Lower lobe of right lung (tissue), 2 donors: Measurements from ENCODE around the gene FAM107B. TPM values are rescaled to one million over a fixed set of nuclear protein-coding genes. Genes with fewer than 3 reads are reported as not detected.

Source experiments
- ATAC-seq, 2 donors: fragments of 200-7000 bp; cut with Tn5 transposase; one replicate each; pipeline ENCODE4 v1.9.1; 2020 to 2022; ENCODE audit warnings: mild to moderate bottlenecking in 2 of 2, moderate library complexity in 2 of 2
- DNase-seq: peaks from one replicate; pipeline ENCODE4 v3.0.0-alpha.2; 2020
- H3K27ac ChIP-seq: fragments of 200-600 bp; one replicate; pipeline ENCODE4 v1.8.0; 2022
- H3K27me3 ChIP-seq: fragments of 200-600 bp; one replicate; pipeline ENCODE4 v1.8.0; 2022; ENCODE audit warnings: low read depth
- H3K36me3 ChIP-seq: fragments of 200-600 bp; one replicate; pipeline ENCODE4 v1.8.0; 2022; ENCODE audit warnings: mild to moderate bottlenecking
- H3K4me1 ChIP-seq: fragments of 200-600 bp; one replicate; pipeline ENCODE4 v1.8.0; 2022
- H3K4me3 ChIP-seq: fragments of 200-600 bp; one replicate; pipeline ENCODE4 v1.8.0; 2022; ENCODE audit warnings: mild to moderate bottlenecking
- H3K9me3 ChIP-seq: fragments of 200-600 bp; one replicate; pipeline ENCODE4 v1.8.0; 2022
- CTCF ChIP-seq: fragments of 200-600 bp; IDR thresholded peaks from one replicate; pipeline ENCODE4 v1.8.0; 2022; ENCODE audit warnings: antibody characterized with exemption, mild to moderate bottlenecking
- intact Hi-C: fragments of 100-400 bp; cut with DNase I; formaldehyde crosslinking; loops from one replicate; pipeline ENCODE4 v1.11.0; 2022
- long read RNA-seq: library from polyadenylated mRNA; unstranded; transcript quantifications from one replicate; pipeline ENCODE4 v2.0.0, GENCODE V29; 2021
- total RNA-seq: library from RNA; stranded (reverse); fragmentation: NEBNext Ultra II Directional; extraction: Animal tissue kit (Norgen Biotek cat#: 25700); gene quantifications from one replicate; pipeline ENCODE4 v1.2.1, GENCODE V29; 2021
- donor health status: DM: no; HTN: yes; CAD: no; lungs with severe emphysema.

Gene FAM107B
- total RNA-seq, result 75.4 TPM
- long read RNA-seq, transcript FAM107B-205 (5 exons, 2,374 nt), result minor isoform, 5 of 58 reads
- long read RNA-seq, transcript FAM107B-211 (4 exons, 2,633 nt), result major isoform, 31 of 58 reads
- long read RNA-seq, partial matches to known transcripts, result 3 of 58 reads
- long read RNA-seq, other reads (novel, unspliced or antisense), result 16 of 58 reads

- H3K27me3 ChIP-seq, result no peaks in the 10 kb centered on the region
- ATAC-seq (no peak), DNase-seq (no peak)
- no peaks in the 10 kb centered on the region for H3K9me3 ChIP-seq
- no peak within 1 kb of the TSS for H3K27ac ChIP-seq
- TF ChIP-seq CTCF, result no peak
- intact Hi-C loops, result no loop called here
- no peak within 1 kb of the TSS for H3K4me3 ChIP-seq
- H3K4me1 ChIP-seq, result peaks cover 10% of the 10 kb centered on the region
- H3K36me3 ChIP-seq, result no peaks in the 10 kb centered on the region
Measured at GRCh38 chr10:14774797-14775196, at the start of gene FAM107B. Gene FAM107B (minus strand): TSS chr10:14774897. CDS start chr10:14774663, 234 bp downstream.

DNA sequence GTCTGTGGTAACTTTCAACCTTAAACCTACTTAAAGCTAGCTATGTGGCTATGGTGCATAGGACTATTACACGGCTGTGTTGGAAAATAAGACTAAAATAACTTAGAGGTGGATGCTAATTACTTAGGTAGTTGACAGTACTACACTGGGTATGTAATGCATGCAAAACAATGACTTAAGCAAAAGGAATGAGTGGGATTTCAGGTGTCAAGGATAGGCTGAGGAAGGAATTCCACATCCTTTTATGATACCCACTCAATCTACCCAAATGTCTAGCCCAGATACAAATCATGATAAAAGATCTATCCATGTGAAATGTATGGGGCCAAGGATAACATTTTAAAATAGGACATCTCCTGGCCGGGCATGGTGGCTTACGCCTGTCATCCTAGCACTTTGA, 49.3 kb upstream of the FAM107B start:
- TF ChIP-seq CTCF, result no peak
- intact Hi-C loops, result loop anchor here (10.0 kb wide), 1 partner anchor 329 kb away; no protein-coding TSS in a partner anchor
- Histone ChIP-seq H3K4me1 (peaks cover 4% of the 10 kb centered on the region), H3K4me3 (no peak overlapping the region), H3K36me3 (no peaks in the 10 kb centered on the region), H3K27me3 (no peaks in the 10 kb centered on the region), H3K27ac (no peak overlapping the region), H3K9me3 (no peaks in the 10 kb centered on the region)
- ATAC-seq (no peak), DNase-seq (no peak)

GRCh38 chr10:14822879-14823755, 48.4 kb upstream of the FAM107B start:
- Histone ChIP-seq H3K27ac (no peak overlapping the region), H3K4me1 (peaks cover 4% of the 10 kb centered on the region)
- intact Hi-C loops, result loop anchor here (10.0 kb wide), 1 partner anchor 328 kb away; no protein-coding TSS in a partner anchor

DNA sequence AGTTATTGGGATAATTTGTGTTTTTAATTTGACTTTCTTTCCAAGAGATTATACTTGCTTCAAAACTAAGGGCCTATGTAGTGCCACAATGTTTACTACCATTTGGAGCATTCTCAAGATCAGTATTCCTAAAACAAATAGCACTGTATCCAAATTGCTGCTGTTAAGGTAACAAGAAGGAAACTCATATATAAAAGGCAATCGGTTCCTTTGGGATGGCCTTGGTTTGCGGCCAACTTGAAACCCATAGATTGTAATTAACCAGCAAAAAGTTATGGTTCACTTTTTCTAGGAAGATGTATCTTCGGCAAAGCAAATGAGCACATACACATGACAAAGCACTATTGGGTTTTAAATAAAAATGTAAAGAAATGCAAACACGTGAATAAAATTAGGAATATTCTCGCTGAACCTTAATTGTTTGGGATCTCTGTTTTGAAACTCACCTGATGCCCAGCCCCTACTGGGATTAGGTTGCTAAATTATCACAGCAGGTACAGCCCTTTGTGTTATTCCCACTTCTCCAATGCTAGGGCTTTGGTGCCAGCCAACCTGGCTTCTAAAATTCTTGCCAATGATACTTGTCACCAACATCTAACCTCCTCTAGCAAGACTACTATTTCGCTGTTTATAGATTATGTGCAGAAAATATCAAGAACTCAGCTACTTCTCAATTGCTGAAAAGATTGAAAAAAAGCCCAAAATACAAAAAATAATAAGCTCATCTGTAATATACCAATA, 47.1 kb upstream of the FAM107B start:
- ATAC-seq (no peak), DNase-seq (no peak)
- H3K27me3 ChIP-seq, result no peaks in the 10 kb centered on the region
- no peaks in the 10 kb centered on the region for H3K9me3 ChIP-seq
- H3K27ac ChIP-seq, result no peak overlapping the region
- no peaks in the 10 kb centered on the region for H3K36me3 ChIP-seq
- intact Hi-C loops, result loop anchor here (10.0 kb wide), 1 partner anchor 327 kb away; no protein-coding TSS in a partner anchor
- no peak for TF ChIP-seq CTCF
- H3K4me1 ChIP-seq, result peaks cover 4% of the 10 kb centered on the region
- H3K4me3 ChIP-seq, result no peak overlapping the region

More at GRCh38 chr10:14822879-14823755, 48.4 kb upstream of the FAM107B start:
- DNase-seq (no peak), ATAC-seq (peak in 1 of 2 donors; percentile 71)
- TF ChIP-seq CTCF, result peak; percentile 64
- Histone ChIP-seq H3K4me3 (no peak overlapping the region), H3K36me3 (no peaks in the 10 kb centered on the region), H3K27me3 (no peaks in the 10 kb centered on the region), H3K9me3 (no peaks in the 10 kb centered on the region)

DNA sequence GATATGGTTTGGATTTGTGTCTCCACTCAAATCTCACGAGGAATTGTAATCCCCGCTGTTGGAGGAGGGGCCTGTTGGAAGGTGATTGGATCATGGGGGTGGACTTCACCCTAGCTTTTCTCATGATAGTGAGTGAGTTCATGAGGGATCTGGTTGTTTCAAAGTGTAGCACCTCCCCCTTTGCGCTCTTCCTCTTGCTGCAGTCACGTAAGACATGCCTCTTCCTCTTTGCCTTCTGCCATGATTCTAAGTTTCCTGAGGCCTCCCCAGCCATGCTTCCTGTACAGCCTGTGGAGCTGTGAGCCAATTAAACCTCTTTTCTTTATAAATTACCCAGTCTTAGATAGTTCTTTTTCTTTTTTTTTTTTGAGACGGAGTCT, 46.1 kb upstream of the FAM107B start:
- H3K4me3 ChIP-seq, result no peak overlapping the region
- intact Hi-C loops, result loop anchor here (10.0 kb wide), 1 partner anchor 326 kb away; no protein-coding TSS in a partner anchor
- no peaks in the 10 kb centered on the region for H3K9me3 ChIP-seq
- DNase-seq (no peak), ATAC-seq (no peak)
- TF ChIP-seq CTCF, result no peak
- H3K27me3 ChIP-seq, result no peaks in the 10 kb centered on the region
- H3K4me1 ChIP-seq, result peaks cover 4% of the 10 kb centered on the region
- H3K27ac ChIP-seq, result no peak overlapping the region
- no peaks in the 10 kb centered on the region for H3K36me3 ChIP-seq
